ENCODE results near the gene AP4B1. TPM values are rescaled to one million over a fixed set of nuclear protein-coding genes. Genes with fewer than 3 reads are reported as not detected.

AP4B1 gene
- total RNA-seq, 4 donors from 2014 or later: 6.5 to 11.2 (median 8.4) TPM

- Histone ChIP-seq H3K27me3 (no peaks in the 10 kb centered on the region), H3K4me3 (no peak overlapping the region), H3K27ac (no peak overlapping the region), H3K36me3 (peaks cover 0 to 24% of the 10 kb centered on the region in 2 donors), H3K9me3 (no peaks in the 10 kb centered on the region), H3K4me1 (peaks cover 62 to 65% of the 10 kb centered on the region in 2 donors)
- ATAC-seq (no peak), DNase-seq (no peak)
- intact Hi-C loops (cut with DNase I; ENCODE audit: low total_unique reads): no loop called here
- in situ Hi-C loops (cut with MboI; ENCODE audit: low sequenced_read_pairs in 4 of 4): loop anchor here in 1 of 4 donors (10.0 kb wide), 1 partner anchor 123 kb away; the partner anchor contains the start of gene RSBN1
- no peak for TF ChIP-seq POLR2A (IDR thresholded peaks at IDR 0.05)
- TF ChIP-seq, protein P1, sequence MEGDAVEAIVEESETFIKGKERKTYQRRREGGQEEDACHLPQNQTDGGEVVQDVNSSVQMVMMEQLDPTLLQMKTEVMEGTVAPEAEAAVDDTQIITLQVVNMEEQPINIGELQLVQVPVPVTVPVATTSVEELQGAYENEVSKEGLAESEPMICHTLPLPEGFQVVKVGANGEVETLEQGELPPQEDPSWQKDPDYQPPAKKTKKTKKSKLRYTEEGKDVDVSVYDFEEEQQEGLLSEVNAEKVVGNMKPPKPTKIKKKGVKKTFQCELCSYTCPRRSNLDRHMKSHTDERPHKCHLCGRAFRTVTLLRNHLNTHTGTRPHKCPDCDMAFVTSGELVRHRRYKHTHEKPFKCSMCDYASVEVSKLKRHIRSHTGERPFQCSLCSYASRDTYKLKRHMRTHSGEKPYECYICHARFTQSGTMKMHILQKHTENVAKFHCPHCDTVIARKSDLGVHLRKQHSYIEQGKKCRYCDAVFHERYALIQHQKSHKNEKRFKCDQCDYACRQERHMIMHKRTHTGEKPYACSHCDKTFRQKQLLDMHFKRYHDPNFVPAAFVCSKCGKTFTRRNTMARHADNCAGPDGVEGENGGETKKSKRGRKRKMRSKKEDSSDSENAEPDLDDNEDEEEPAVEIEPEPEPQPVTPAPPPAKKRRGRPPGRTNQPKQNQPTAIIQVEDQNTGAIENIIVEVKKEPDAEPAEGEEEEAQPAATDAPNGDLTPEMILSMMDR (IDR thresholded peaks at IDR 0.05 in 4 of 5, conservative IDR thresholded peaks at IDR 0.05 in 1 of 5): no peak
Measured at GRCh38 chr1:113938192-113938591, 33.6 kb upstream of the AP4B1 start.

GRCh38 chr1:113937146-113937545 lies 32.5 kb upstream of the AP4B1 start:
- no peak overlapping the region for H3K4me3 ChIP-seq
- in situ Hi-C loops (cut with MboI; ENCODE audit: low sequenced_read_pairs in 4 of 4): loop anchor here in 1 of 4 donors (10.0 kb wide), 1 partner anchor 122 kb away; the partner anchor contains the start of gene RSBN1
- ATAC-seq: no peak
- no peak overlapping the region for H3K27ac ChIP-seq
- TF ChIP-seq POLR2A (IDR thresholded peaks at IDR 0.05): no peak
- TF ChIP-seq, protein P1 (IDR thresholded peaks at IDR 0.05 in 4 of 5, conservative IDR thresholded peaks at IDR 0.05 in 1 of 5): no peak
- no peak for DNase-seq
- H3K4me1 ChIP-seq: peaks cover 73 to 76% of the 10 kb centered on the region in 2 donors
- peaks cover 0 to 15% of the 10 kb centered on the region in 2 donors for H3K36me3 ChIP-seq
- no peaks in the 10 kb centered on the region for H3K9me3 ChIP-seq
- no peaks in the 10 kb centered on the region for H3K27me3 ChIP-seq
- intact Hi-C loops (cut with DNase I; ENCODE audit: low total_unique reads): no loop called here

GRCh38 chr1:113935970-113936369 lies 31.4 kb upstream of the AP4B1 start:
- Histone ChIP-seq H3K4me1 (peaks cover 82 to 84% of the 10 kb centered on the region in 2 donors), H3K27me3 (no peaks in the 10 kb centered on the region), H3K4me3 (no peak overlapping the region), H3K27ac (no peak overlapping the region), H3K36me3 (peaks cover 0 to 4% of the 10 kb centered on the region in 2 donors), H3K9me3 (no peaks in the 10 kb centered on the region)
- TF ChIP-seq, protein P1 (IDR thresholded peaks at IDR 0.05 in 4 of 5, conservative IDR thresholded peaks at IDR 0.05 in 1 of 5): no peak
- no peak for TF ChIP-seq POLR2A (IDR thresholded peaks at IDR 0.05)
- no peak for ATAC-seq
- intact Hi-C loops (cut with DNase I; ENCODE audit: low total_unique reads): no loop called here
- in situ Hi-C loops (cut with MboI; ENCODE audit: low sequenced_read_pairs in 4 of 4): loop anchor here in 1 of 4 donors (10.0 kb wide), 1 partner anchor 121 kb away; the partner anchor contains the start of gene RSBN1
- no peak for DNase-seq

DNA sequence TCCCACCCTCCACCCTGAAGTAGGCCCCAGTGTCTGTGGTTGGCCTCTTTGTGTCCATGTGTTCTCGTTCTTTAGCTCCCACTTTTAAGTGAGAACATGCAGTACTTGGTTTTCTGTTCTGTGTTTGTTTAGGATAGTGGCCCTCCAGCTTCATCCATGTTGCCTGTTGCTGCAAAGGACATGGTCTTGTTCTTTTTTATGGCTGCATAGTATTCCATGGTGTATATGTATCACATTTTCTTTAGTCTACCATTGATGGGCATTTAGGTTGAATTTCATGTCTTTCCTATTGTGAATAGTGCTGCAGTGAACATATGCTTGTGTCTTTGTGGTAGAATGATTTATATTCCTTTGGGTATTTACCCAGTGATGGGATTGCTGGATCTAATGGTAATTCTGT lies 30.6 kb upstream of the AP4B1 start:
- TF ChIP-seq POLR2A (IDR thresholded peaks at IDR 0.05): no peak
- TF ChIP-seq, protein P1 (IDR thresholded peaks at IDR 0.05 in 4 of 5, conservative IDR thresholded peaks at IDR 0.05 in 1 of 5): no peak
- no peak for ATAC-seq

More for the DNA sequence above, 30.6 kb upstream of the AP4B1 start:
- no peaks in the 10 kb centered on the region for H3K9me3 ChIP-seq
- in situ Hi-C loops (cut with MboI; ENCODE audit: low sequenced_read_pairs in 4 of 4): loop anchor here in 1 of 4 donors (10.0 kb wide), 1 partner anchor 120 kb away; the partner anchor contains the start of gene RSBN1
- intact Hi-C loops (cut with DNase I; ENCODE audit: low total_unique reads): no loop called here
- no peak overlapping the region for H3K27ac ChIP-seq
- no peaks in the 10 kb centered on the region for H3K27me3 ChIP-seq
- peaks cover 82% of the 10 kb centered on the region in 2 donors for H3K4me1 ChIP-seq
- no peak for DNase-seq
- H3K36me3 ChIP-seq: no peaks in the 10 kb centered on the region
- no peak overlapping the region for H3K4me3 ChIP-seq
